ENCODE measurements around the gene LZTFL1.

- no peak for TF ChIP-seq CTCF (IDR thresholded peaks at IDR 0.05)
- no peak for TF ChIP-seq ZFX (IDR thresholded peaks at IDR 0.05; ENCODE audit: borderline replicate concordance)
These were observed 43.9 kb downstream of the LZTFL1 start for GRCh38 chr3:45798034-45798433.

Data from 22Rv1 (cell line).